CD14-positive monocyte (primary cell): Measurements from ENCODE around the gene GGTLC1. TPM values are rescaled to one million over a fixed set of nuclear protein-coding genes. Genes with fewer than 3 reads are reported as not detected.

Experiments used
- DNase-seq, 3 donors: peaks; one replicate each; pipeline ENCODE4 v3.0.0-alpha.2; 2011 to 2022
- H2AFZ ChIP-seq: 2 replicates; pipeline ENCODE4 v1.6.0; 2012; ENCODE audit warnings: mild to moderate bottlenecking, low read depth, low read length, inconsistent platforms; ENCODE audit not compliant: insufficient read depth, poor library complexity, severe bottlenecking
- H3K27ac ChIP-seq, 2 donors: 1 replicate in 1 of 2; 2 replicates in 1 of 2; pipeline ENCODE4 v1.5.1; 2012 to 2013; ENCODE audit warnings: low read length in 2 of 2, control low read depth in 1 of 2, inconsistent platforms in 1 of 2, low read depth in 1 of 2, mild to moderate bottlenecking in 1 of 2
- H3K27me3 ChIP-seq, 2 donors: one replicate each; pipeline versions ENCODE4 v1.6.0 to v1.6.1; 2011 to 2013; ENCODE audit warnings: low read length in 2 of 2; ENCODE audit not compliant: control insufficient read depth in 2 of 2, insufficient read depth in 2 of 2
- H3K36me3 ChIP-seq, 2 donors: replicated peaks in 1 of 2; 1 replicate in 1 of 2; 2 replicates in 1 of 2; pipeline versions ENCODE4 v1.5.1 to v1.6.1; 2012 to 2013; ENCODE audit warnings: low read length in 2 of 2, control low read depth in 1 of 2, inconsistent platforms in 1 of 2, mild to moderate bottlenecking in 1 of 2; ENCODE audit not compliant: insufficient read depth in 2 of 2, control insufficient read depth in 1 of 2
- H3K4me1 ChIP-seq, 2 donors: 1 replicate in 1 of 2; 2 replicates in 1 of 2; pipeline versions ENCODE4 v1.5.1 to v1.6.1; 2012 to 2013; ENCODE audit warnings: low read length in 2 of 2, control low read depth in 1 of 2, inconsistent platforms in 1 of 2, mild to moderate bottlenecking in 1 of 2, moderate library complexity in 1 of 2; ENCODE audit not compliant: insufficient read depth in 2 of 2, control insufficient read depth in 1 of 2
- H3K4me2 ChIP-seq: replicated peaks from 2 replicates; pipeline ENCODE3; 2012; ENCODE audit warnings: low read length, moderate library complexity, mild to moderate bottlenecking; ENCODE audit not compliant: poor library complexity, severe bottlenecking; ENCODE audit errors: extremely low read depth
- H3K4me3 ChIP-seq, 3 experiments: fragments of 200-600 bp in 1 of 3; sonication (generic) in 1 of 3; replicated peaks in 1 of 3; 1 replicate in 2 of 3; 2 replicates in 1 of 3; pipeline ENCODE4 v1.5.1; 2011 to 2013; ENCODE audit warnings: low read length in 3 of 3, mild to moderate bottlenecking in 3 of 3, control low read depth in 2 of 3, low read depth in 2 of 3, inconsistent platforms in 1 of 3, moderate library complexity in 1 of 3
- H3K79me2 ChIP-seq: 2 replicates; pipeline ENCODE4 v1.6.0; 2012; ENCODE audit warnings: mild to moderate bottlenecking, control low read depth, inconsistent platforms, low read length, moderate library complexity; ENCODE audit not compliant: insufficient read depth
- H3K9ac ChIP-seq: 2 replicates; pipeline ENCODE4 v1.6.0; 2017; ENCODE audit warnings: low read length, mild to moderate bottlenecking; ENCODE audit not compliant: insufficient read depth, poor library complexity, severe bottlenecking
- H3K9me3 ChIP-seq, 2 donors: replicated peaks in 1 of 2; 1 replicate in 1 of 2; 2 replicates in 1 of 2; pipeline versions ENCODE4 v1.5.1 to v1.6.1; 2012 to 2013; ENCODE audit warnings: low read length in 2 of 2, control low read depth in 1 of 2; ENCODE audit not compliant: control insufficient read depth in 1 of 2, insufficient read depth in 1 of 2
- H4K20me1 ChIP-seq: 2 replicates; pipeline ENCODE4 v1.6.0; 2012; ENCODE audit warnings: mild to moderate bottlenecking, low read length, control low read depth, moderate library complexity; ENCODE audit not compliant: insufficient read depth
- H3K27ac Mint-ChIP-seq, 7 donors: one replicate each; pipeline ENCODE4 v1.8.0; 2020; ENCODE audit warnings: mild to moderate bottlenecking in 7 of 7, mixed read lengths in 7 of 7, moderate library complexity in 6 of 7, inconsistent platforms in 2 of 7
- H3K27me3 Mint-ChIP-seq, 3 donors: one replicate each; pipeline ENCODE4 v1.8.0; 2021 to 2022; ENCODE audit warnings: low read depth in 3 of 3, mild to moderate bottlenecking in 3 of 3, mixed read lengths in 3 of 3, moderate library complexity in 3 of 3, inconsistent platforms in 1 of 3
- H3K36me3 Mint-ChIP-seq, 2 donors: one replicate each; pipeline ENCODE4 v1.8.0; 2020; ENCODE audit warnings: mixed read lengths in 2 of 2, inconsistent platforms in 1 of 2, mild to moderate bottlenecking in 1 of 2
- H3K4me1 Mint-ChIP-seq: one replicate; pipeline ENCODE4 v1.8.0; 2020; ENCODE audit warnings: mild to moderate bottlenecking, mixed read lengths
- H3K4me3 Mint-ChIP-seq, 2 donors: one replicate each; pipeline ENCODE4 v1.8.0; 2020; ENCODE audit warnings: mild to moderate bottlenecking in 2 of 2, mixed read lengths in 2 of 2, moderate library complexity in 1 of 2
- H3K9me3 Mint-ChIP-seq, 7 donors: one replicate each; pipeline ENCODE4 v1.8.0; 2020 to 2022; ENCODE audit warnings: mixed read lengths in 7 of 7, mild to moderate bottlenecking in 6 of 7, moderate library complexity in 6 of 7, inconsistent platforms in 2 of 7
- WGBS: methylation state at CpG from one replicate; pipeline ENCODE4 v1.1.5; 2013; ENCODE audit warnings: missing lambda C conversion rate; ENCODE audit not compliant: insufficient coverage; 5-methylcytosine and 5-hydroxymethylcytosine counted together
- intact Hi-C, 2 donors: fragments of 100-400 bp; cut with micrococcal nuclease; formaldehyde crosslinking; loops; one replicate each; pipeline versions ENCODE4 v1.15.0 to v1.15.1; 2023
- polyA plus RNA-seq, 3 donors: library from polyadenylated mRNA; depleted of rRNA in 1 of 3; unstranded in 2 of 3; stranded (reverse) in 1 of 3; fragments of 300-500 nt in 2 of 3; fragments of >200 nt in 1 of 3; fragmentation: Illumina TruSeq in 2 of 3; gene quantifications; 1 replicate in 2 of 3; 2 replicates in 1 of 3; pipeline ENCODE4 v1.2.3, GENCODE V29; 2012 to 2021
- small RNA-seq: library from RNA; depleted of rRNA; stranded (forward); fragments of <200 nt; gene quantifications from one replicate; pipeline ENCODE3, GENCODE V24; 2012; ENCODE audit warnings: low read depth; ENCODE audit not compliant: insufficient read length
- TF ChIP-seq, protein P1 (sequence below): fragments of 200-600 bp; IDR thresholded peaks from one replicate; pipeline ENCODE4 v1.8.0; 2022; ENCODE audit warnings: antibody characterized with exemption, mild to moderate bottlenecking

The GGTLC1 gene
- polyA plus RNA-seq, 3 donors = not detected

DNA sequence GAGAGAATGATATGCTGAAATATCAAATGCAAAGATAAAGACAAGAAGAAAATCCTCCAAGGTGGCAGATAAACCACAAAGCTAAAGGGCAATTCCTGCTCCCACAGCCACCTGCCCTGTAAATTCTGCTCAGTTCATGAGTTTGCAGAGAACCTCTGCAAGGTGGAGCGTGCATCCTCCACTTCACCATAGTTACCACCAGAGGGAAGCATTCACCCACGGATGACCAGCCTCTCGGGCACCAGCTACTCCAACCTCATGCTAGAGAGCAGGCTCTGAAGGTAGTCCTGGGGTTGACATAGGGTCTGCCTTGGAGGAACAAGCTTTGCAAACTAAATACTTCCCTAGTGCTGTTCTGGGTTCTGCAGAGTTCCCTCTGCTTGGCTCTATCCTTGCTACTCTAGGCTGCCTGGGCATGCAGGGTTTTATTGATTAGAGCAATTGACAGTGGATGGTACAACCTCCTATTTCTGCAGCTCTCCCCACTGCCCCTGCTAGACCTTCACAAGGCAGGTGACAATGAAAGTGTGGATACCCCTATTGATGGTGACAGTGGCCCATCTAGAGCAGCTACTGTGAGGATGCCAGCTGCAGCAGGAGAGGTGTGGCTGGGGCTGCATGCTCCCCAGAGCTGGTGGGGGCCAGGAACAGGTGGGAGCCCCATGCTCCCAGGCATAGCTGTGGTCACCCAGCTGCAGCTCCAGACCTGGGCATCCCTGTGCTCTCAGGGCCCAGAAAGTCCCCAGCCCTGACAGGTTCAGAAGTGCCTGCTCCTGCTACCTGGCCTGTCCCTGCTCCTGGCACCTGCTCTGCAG is 51.1 kb downstream of the GGTLC1 start:
- Histone ChIP-seq H3K9me3 (peaks cover 0 to 13% of the 10 kb centered on the region in 2 donors), H3K4me1 (no peaks in the 10 kb centered on the region), H3K27me3 (no peaks in the 10 kb centered on the region), H3K36me3 (no peaks in the 10 kb centered on the region), H4K20me1 (no peaks in the 10 kb centered on the region), H3K9ac (no peak overlapping the region), H3K4me2 (no peak overlapping the region), H3K79me2 (no peaks in the 10 kb centered on the region), H2AFZ (no peak overlapping the region), H3K4me3 (no peak overlapping the region), H3K27ac (no peak overlapping the region)
- Mint-ChIP-seq H3K27me3 (peaks cover 0 to 6% (median 6%) of the 10 kb centered on the region in 3 donors), H3K27ac (no peak overlapping the region), H3K4me1 (no peaks in the 10 kb centered on the region), H3K4me3 (no peak overlapping the region), H3K9me3 (peaks cover 0 to 7% (median 0%) of the 10 kb centered on the region in 7 donors), H3K36me3 (no peaks in the 10 kb centered on the region)
- TF ChIP-seq, protein P1, sequence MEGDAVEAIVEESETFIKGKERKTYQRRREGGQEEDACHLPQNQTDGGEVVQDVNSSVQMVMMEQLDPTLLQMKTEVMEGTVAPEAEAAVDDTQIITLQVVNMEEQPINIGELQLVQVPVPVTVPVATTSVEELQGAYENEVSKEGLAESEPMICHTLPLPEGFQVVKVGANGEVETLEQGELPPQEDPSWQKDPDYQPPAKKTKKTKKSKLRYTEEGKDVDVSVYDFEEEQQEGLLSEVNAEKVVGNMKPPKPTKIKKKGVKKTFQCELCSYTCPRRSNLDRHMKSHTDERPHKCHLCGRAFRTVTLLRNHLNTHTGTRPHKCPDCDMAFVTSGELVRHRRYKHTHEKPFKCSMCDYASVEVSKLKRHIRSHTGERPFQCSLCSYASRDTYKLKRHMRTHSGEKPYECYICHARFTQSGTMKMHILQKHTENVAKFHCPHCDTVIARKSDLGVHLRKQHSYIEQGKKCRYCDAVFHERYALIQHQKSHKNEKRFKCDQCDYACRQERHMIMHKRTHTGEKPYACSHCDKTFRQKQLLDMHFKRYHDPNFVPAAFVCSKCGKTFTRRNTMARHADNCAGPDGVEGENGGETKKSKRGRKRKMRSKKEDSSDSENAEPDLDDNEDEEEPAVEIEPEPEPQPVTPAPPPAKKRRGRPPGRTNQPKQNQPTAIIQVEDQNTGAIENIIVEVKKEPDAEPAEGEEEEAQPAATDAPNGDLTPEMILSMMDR = peak; percentile 40
- no peak for DNase-seq
- intact Hi-C loops = no loop called here
- WGBS = 0% methylated on average over 1 of the region's 3 CpGs

Small RNA genes lying within 50 kb of the gene (small RNA-seq; reads per million reads assigned to genes)
- gene AL133466.1 = not detected

Other genes starting within 250 kb of the GGTLC1 start
- gene CST1, start 237.8 kb downstream of the GGTLC1 start, polyA plus RNA-seq = not detected
- gene CST2, start 162.1 kb downstream of the GGTLC1 start, polyA plus RNA-seq = not detected
- gene CST5, start 109.0 kb downstream of the GGTLC1 start, polyA plus RNA-seq = not detected